Esophagus squamous epithelium (tissue), 4 donors: ENCODE results near the gene ZG16.

ENCODE experiments used
- CTCF ChIP-seq, 6 experiments: fragments of 450-650 bp in 4 of 6; fragments of 200-600 bp in 2 of 6; sonication (generic) in 2 of 6; IDR thresholded peaks; one replicate each; pipeline ENCODE4 v1.5.1; 2016 to 2019; ENCODE audit warnings: antibody characterized with exemption in 6 of 6, mild to moderate bottlenecking in 4 of 6, moderate library complexity in 4 of 6
- POLR2A ChIP-seq, 4 donors: fragments of 450-650 bp; IDR thresholded peaks; one replicate each; pipeline ENCODE4 v1.6.1; 2017; ENCODE audit warnings: antibody characterized with exemption in 4 of 4, mild to moderate bottlenecking in 4 of 4, moderate library complexity in 3 of 4

GRCh38 chr16:29765167-29766032 lies 12.7 kb upstream of the ZG16 start:
- TF ChIP-seq CTCF (IDR thresholded peaks at IDR 0.05): no peak
- no peak for TF ChIP-seq POLR2A (IDR thresholded peaks at IDR 0.05)
